Small intestine (tissue), 7 donors: ENCODE measurements around the gene CTNNA3. TPM values are rescaled to one million over a fixed set of nuclear protein-coding genes. Genes with fewer than 3 reads are reported as not detected.
A peak's percentile ranks its signal among the peaks of the same experiment; 100 is the strongest.

ENCODE experiments used
- DNase-seq, 2 donors: peaks; one replicate each; pipeline versions ENCODE4 v3.0.0 to v3.0.0-alpha.2; 2013
- FAIRE-seq: peaks from 2 replicates; lab custom pipeline; 2012; peaks lifted over from hg19 to GRCh38; lab: Jason Lieb, UNC
- H3K27ac ChIP-seq, 3 donors: one replicate each; pipeline ENCODE4 v1.5.1; 2013; ENCODE audit warnings: low read length in 2 of 3, mild to moderate bottlenecking in 2 of 3, control low read depth in 1 of 3, inconsistent platforms in 1 of 3, low read depth in 1 of 3, moderate library complexity in 1 of 3
- H3K27me3 ChIP-seq, 3 donors: one replicate each; pipeline ENCODE4 v1.6.1; 2013; ENCODE audit warnings: low read length in 3 of 3, inconsistent platforms in 1 of 3; ENCODE audit not compliant: control insufficient read depth in 3 of 3, insufficient read depth in 3 of 3
- H3K36me3 ChIP-seq, 3 donors: one replicate each; pipeline ENCODE4 v1.6.1; 2013; ENCODE audit warnings: low read length in 3 of 3, inconsistent platforms in 1 of 3, low read depth in 1 of 3, mild to moderate bottlenecking in 1 of 3, moderate library complexity in 1 of 3; ENCODE audit not compliant: control insufficient read depth in 3 of 3, insufficient read depth in 2 of 3
- H3K4me1 ChIP-seq, 3 donors: one replicate each; pipeline ENCODE4 v1.6.1; 2013; ENCODE audit warnings: low read length in 2 of 3, inconsistent platforms in 1 of 3, low read depth in 1 of 3, mild to moderate bottlenecking in 1 of 3, moderate library complexity in 1 of 3; ENCODE audit not compliant: control insufficient read depth in 3 of 3, insufficient read depth in 2 of 3
- H3K4me3 ChIP-seq, 3 donors: one replicate each; pipeline ENCODE4 v1.5.1; 2013; ENCODE audit warnings: low read length in 3 of 3, control low read depth in 1 of 3, inconsistent platforms in 1 of 3, low read depth in 1 of 3, mild to moderate bottlenecking in 1 of 3, moderate library complexity in 1 of 3
- H3K9me3 ChIP-seq, 2 donors: one replicate each; pipeline ENCODE4 v1.6.1; 2013; ENCODE audit warnings: low read depth in 1 of 2, low read length in 1 of 2; ENCODE audit not compliant: control insufficient read depth in 2 of 2, insufficient read depth in 1 of 2
- WGBS, 3 donors: extraction: QIAGEN DNeasy Blood & Tissue Kit; methylation state at CpG; one replicate each; pipeline ENCODE4 v1.1.7; 2013; 5-methylcytosine and 5-hydroxymethylcytosine counted together
- polyA plus RNA-seq, 4 donors: library from polyadenylated mRNA; stranded (reverse) in 3 of 4; unstranded in 1 of 4; fragments of 200-250 nt in 3 of 4; fragments of 120-200 nt in 1 of 4; gene quantifications; one replicate each; pipeline versions ENCODE4 v1.2.1 to v1.2.3, GENCODE V29; 2013
- donor health status: healthy with polysubstance abuse.
- donor health status: control.
- donor health status: control.
- donor health status: Bipolar disorder and iron deficiency.
- donor health status: healthy.

CTNNA3 gene
- polyA plus RNA-seq, 4 donors, result 0.24 to 0.38 TPM; not detected in 2

DNA sequence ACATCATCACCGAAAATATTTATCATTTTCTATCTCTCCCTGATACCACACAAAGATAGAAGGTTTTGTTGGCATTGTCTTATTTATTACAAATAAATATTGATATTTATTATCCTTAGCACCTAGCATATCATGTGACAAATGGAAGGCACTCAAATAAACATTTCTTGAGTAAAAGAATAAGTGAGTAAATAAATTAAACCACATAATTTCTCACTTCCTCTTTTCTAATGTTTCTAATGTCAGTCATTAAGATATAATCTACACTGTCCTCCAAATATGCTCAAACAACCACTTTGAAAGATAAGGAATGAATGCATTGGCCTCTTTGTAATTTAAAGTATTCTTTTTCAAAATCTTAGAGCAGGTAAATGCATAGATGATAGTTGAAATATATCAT, 1797.9 kb downstream of the CTNNA3 start:
- DNase-seq, result no peak
- Histone ChIP-seq H3K9me3 (no peaks in the 10 kb centered on the region), H3K4me3 (no peak overlapping the region), H3K27me3 (no peaks in the 10 kb centered on the region), H3K36me3 (no peaks in the 10 kb centered on the region), H3K4me1 (no peaks in the 10 kb centered on the region), H3K27ac (no peak overlapping the region)
- 77 to 86% (median 77%) methylated on average over 1 of the region's 1 CpG for WGBS, 3 donors
- FAIRE-seq, result no peak

DNA sequence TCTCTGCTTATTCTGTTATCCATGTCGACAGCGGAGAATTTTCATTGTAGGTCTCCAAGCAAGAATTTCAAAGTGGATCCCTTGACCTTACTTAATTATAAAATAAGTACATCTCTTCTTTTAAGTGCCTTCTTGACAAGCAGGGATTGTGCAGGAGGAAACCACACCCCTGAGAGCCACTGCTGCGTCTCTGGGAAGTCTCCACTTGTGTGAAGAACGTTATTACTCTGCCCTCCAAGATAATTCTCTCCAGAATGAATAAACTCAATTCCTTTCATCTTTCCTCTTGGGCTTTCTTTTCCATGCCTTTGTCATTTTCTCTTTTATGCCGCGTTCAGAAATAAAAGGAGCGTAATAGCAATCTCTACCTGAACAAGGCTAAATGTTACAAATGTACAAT, 1801.0 kb downstream of the CTNNA3 start:
- DNase-seq (no peak), FAIRE-seq (no peak)
- Histone ChIP-seq H3K27ac (no peak overlapping the region), H3K27me3 (no peaks in the 10 kb centered on the region), H3K36me3 (no peaks in the 10 kb centered on the region), H3K4me3 (no peak overlapping the region), H3K9me3 (no peaks in the 10 kb centered on the region), H3K4me1 (no peaks in the 10 kb centered on the region)
- WGBS, 3 donors, result 75 to 80% (median 79%) methylated on average over 7 of the region's 7 CpGs

DNA sequence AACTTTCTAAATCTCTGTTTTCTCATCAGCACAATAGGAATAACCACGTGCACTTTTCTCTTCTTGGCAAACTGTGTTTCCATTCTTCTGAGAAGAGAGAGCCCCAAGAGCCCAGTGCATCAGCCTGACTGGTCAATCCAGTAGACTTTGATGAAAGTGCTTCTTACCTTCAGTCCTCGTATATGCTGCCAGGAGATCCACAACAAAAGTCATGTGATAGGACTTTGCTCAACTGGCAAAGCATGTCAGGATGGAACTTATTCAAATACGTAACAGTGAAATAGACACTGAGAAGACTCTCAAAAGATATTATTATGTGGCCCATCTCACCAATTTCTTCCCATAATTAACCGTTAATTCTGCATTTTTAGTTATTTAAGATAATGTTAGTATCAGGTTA, 1801.6 kb downstream of the CTNNA3 start:
- Histone ChIP-seq H3K4me1 (no peaks in the 10 kb centered on the region), H3K27me3 (no peaks in the 10 kb centered on the region), H3K27ac (no peak overlapping the region), H3K36me3 (no peaks in the 10 kb centered on the region), H3K9me3 (no peaks in the 10 kb centered on the region), H3K4me3 (no peak overlapping the region)
- peak in 1 of 2 donors; percentile 19 for DNase-seq
- FAIRE-seq, result no peak
- 67 to 83% (median 68%) methylated on average over 4 of the region's 4 CpGs for WGBS, 3 donors

DNA sequence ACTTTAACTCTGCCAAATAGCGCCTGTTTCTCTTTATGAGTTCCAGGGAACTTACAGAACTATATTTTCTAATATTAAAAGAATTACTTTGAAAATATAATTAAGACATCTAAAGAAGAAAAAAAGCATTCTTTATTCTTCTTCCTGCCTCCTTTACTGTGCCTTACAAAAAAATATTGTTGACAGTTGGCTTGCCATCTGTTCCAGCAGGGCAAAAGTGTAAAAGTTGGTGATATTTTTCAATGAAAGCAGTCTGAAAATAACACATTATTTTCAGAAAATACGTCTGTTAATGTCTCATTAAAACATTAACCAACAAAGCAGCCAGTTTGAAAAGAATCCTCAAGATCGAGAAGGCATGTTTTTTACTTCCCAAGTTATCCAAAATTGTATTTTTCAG, 1802.3 kb downstream of the CTNNA3 start:
- H3K36me3 ChIP-seq, result no peaks in the 10 kb centered on the region
- no peaks in the 10 kb centered on the region for H3K4me1 ChIP-seq
- no peak overlapping the region for H3K27ac ChIP-seq
- no peaks in the 10 kb centered on the region for H3K27me3 ChIP-seq
- H3K9me3 ChIP-seq, result peaks cover 0 to under 1% of the 10 kb centered on the region in 2 donors
- H3K4me3 ChIP-seq, result no peak overlapping the region
- 59 to 71% (median 67%) methylated on average over 3 of the region's 3 CpGs for WGBS, 3 donors
- FAIRE-seq, result no peak
- DNase-seq, result no peak

DNA sequence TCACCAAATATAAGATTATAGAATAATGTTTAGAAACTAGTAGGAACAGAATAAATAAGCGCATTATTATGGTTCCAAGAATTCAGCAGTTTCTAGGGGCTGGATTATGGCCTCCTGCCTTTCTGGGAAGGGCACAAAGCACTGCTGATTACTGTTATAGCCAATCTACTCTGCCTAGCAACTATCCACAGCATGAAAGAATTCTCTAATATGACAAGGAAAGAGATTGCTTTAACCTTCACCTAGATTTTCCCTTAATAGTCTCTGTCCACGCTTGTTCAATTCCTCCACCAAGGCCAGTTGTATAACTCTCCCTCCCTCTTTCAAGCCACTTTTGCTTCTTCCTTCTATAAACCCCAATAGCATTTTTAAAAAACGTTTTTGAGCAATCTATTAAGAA, 1803.7 kb downstream of the CTNNA3 start:
- FAIRE-seq (no peak), DNase-seq (peak in 1 of 2 donors; percentile 24)
- Histone ChIP-seq H3K4me3 (no peak overlapping the region), H3K36me3 (no peaks in the 10 kb centered on the region), H3K27me3 (no peaks in the 10 kb centered on the region), H3K9me3 (peaks cover 0 to 9% of the 10 kb centered on the region in 2 donors), H3K4me1 (no peaks in the 10 kb centered on the region), H3K27ac (no peak overlapping the region)
- WGBS, 3 donors, result 56 to 69% (median 59%) methylated on average over 3 of the region's 3 CpGs

DNA sequence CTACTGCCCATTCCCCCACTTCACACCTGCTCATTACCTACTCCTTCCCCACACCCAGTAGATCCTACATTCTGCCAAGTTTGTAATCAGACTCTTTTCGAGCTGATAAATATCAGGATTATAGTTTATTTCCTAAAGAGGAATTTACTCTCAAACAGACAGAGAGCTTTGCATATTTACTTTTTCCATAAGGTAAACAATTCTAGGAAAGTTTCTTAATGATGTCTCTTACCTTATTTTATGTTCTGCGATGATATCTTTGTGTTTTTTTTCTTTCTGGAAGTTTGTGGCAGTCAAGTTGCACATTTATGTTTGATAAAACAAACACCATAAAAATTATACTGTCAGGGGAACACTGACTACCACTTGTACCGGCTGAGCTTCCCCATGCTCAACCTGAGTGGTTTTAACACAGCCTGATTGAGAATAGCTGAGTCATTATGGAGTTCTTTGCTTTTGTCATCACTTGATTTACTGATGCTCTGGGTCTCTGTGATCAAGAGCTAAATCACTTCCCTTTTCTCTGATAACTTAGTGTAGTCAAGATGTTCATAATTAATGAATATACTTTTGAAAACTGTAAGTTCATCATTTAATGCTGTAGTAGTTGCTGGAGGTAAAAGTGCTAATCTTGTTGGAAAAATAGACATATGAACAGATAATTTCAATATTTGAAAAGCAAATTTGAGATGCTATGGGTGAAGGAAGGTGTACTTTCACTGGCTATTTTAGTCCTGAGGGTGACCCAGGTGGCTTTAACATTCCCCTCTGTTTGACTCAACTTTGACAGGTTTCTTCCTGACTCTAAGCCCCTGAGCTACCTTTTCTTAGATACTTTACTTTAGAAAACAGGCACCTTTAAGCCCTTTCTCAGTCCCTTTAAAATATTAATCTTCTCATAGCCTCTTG, 1804.7 kb downstream of the CTNNA3 start:
- H3K4me1 ChIP-seq, result no peaks in the 10 kb centered on the region
- 2 to 18% (median 8%) methylated on average over 3 of the region's 3 CpGs for WGBS, 3 donors
- peak in 1 of 2 donors; percentile 36 for DNase-seq
- no peak overlapping the region for H3K4me3 ChIP-seq
- no peaks in the 10 kb centered on the region for H3K36me3 ChIP-seq
- no peak for FAIRE-seq
- H3K9me3 ChIP-seq, result peaks cover 0 to 9% of the 10 kb centered on the region in 2 donors
- peak overlapping the region in 1 of 3 donors; percentile 0 for H3K27ac ChIP-seq
- H3K27me3 ChIP-seq, result no peaks in the 10 kb centered on the region

DNA sequence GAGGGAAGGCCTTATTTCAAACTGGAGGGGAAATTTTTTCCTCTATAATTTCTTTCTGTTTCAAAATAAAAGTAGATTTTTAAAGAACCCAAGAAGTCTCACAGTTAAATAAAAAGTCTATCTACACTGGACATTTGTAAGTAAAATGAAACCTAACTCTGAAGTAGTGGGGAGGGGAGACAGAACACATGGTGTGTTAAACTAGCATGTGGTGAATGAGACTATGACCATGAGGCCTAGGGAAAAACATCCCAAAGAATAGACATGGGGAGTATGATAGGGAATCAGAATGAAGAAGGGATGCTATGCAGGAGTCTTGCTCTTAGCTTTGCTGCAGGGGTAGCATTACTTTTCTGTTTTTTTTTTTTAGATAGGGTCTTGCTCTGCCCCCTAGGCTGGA, 1831.5 kb downstream of the CTNNA3 start:
- no peaks in the 10 kb centered on the region for H3K9me3 ChIP-seq
- FAIRE-seq, result no peak

DNA sequence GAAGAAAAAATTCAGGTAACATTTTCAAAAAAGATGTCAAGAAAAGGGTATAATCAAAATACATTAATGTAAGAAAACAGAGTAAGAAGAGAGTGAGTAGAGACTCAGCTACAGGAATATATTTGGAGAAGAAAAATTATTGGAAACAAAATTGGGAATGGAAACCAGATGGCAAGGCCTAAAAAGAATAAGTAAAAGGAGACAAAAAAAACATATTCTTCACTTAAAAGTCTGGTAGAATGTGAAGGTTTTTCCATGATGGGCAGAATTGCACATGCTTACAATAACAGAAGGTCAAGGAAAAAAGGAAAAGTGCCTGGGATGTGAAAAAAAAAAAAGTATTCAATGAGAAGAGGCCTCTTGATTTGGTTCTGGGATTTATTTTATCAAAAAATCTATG, 1832.0 kb downstream of the CTNNA3 start:
- Histone ChIP-seq H3K27ac (no peak overlapping the region), H3K4me1 (no peaks in the 10 kb centered on the region), H3K36me3 (no peaks in the 10 kb centered on the region), H3K27me3 (no peaks in the 10 kb centered on the region), H3K4me3 (no peak overlapping the region), H3K9me3 (no peaks in the 10 kb centered on the region)
- no peak for FAIRE-seq
- DNase-seq, result no peak

More for the DNA sequence above, 1831.5 kb downstream of the CTNNA3 start:
- Histone ChIP-seq H3K4me1 (no peaks in the 10 kb centered on the region), H3K36me3 (no peaks in the 10 kb centered on the region), H3K4me3 (no peak overlapping the region), H3K27me3 (no peaks in the 10 kb centered on the region), H3K27ac (no peak overlapping the region)
- no peak for DNase-seq
